ENCODE measurements around the gene SPOCK3.

DNA sequence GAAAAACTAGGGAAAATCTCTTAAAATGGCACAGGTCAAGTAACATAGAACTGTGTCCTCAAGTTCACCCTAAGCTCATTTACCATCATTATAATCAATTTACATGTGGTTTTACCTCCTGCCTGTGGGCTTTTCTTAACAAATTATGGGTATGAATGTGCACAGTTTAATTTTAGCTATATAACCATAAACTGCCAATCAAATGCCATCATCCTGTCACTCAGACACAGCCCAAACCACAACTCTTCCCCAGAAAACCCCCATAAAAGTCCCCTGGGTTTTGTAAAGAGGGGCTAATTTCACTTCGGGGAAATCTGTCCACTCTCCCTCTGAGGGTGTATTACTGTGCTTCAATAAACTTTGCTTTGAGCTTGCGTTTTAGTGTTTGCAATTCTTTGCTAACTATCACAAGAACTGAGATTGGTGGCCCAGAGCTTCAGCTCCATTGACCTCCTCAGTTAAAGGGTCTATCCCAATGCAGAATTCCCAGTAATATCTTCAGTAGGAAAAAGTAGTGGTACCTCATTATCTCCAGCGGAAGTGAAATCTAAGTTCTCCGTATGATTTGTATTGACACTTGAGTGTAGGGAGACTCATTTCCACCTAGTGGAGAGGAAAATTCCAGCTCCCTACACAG, 394.6 kb downstream of the SPOCK3 start:
- TF ChIP-seq, protein P1, sequence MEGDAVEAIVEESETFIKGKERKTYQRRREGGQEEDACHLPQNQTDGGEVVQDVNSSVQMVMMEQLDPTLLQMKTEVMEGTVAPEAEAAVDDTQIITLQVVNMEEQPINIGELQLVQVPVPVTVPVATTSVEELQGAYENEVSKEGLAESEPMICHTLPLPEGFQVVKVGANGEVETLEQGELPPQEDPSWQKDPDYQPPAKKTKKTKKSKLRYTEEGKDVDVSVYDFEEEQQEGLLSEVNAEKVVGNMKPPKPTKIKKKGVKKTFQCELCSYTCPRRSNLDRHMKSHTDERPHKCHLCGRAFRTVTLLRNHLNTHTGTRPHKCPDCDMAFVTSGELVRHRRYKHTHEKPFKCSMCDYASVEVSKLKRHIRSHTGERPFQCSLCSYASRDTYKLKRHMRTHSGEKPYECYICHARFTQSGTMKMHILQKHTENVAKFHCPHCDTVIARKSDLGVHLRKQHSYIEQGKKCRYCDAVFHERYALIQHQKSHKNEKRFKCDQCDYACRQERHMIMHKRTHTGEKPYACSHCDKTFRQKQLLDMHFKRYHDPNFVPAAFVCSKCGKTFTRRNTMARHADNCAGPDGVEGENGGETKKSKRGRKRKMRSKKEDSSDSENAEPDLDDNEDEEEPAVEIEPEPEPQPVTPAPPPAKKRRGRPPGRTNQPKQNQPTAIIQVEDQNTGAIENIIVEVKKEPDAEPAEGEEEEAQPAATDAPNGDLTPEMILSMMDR (conservative IDR thresholded peaks at IDR 0.05; ENCODE audit: low read length): no peak
- no peak for TF ChIP-seq EZH2phosphoT487 (IDR thresholded peaks at IDR 0.05; ENCODE audit: borderline replicate concordance, low read depth, low read length)
